ENCODE data around the gene SHROOM1.
"Not testable (repeated sequence)": the region's sequence is repeated elsewhere in the genome, so short reads cannot be mapped to it uniquely, and the experiment has no call there.

The SHROOM1 gene

DNA sequence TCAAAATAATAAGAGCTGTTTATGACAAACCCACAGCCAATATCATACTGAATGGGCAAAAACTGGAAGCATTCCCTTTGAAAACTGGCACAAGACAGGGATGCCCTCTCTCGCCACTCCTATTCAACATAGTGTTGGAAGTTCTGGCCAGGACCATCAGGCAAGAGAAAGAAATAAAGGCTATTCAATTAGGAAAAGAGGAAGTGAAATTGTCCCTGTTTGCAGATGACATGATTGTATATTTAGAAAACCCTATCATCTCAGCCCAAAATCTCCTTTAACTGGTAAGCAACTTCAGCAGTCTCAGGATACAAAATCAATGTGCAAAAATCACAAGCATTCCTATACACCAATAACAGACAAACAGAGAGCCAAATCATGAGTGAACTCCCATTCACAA lies 26.2 kb downstream of the SHROOM1 start:
- not testable (repeated sequence) for DNase-seq

DNA sequence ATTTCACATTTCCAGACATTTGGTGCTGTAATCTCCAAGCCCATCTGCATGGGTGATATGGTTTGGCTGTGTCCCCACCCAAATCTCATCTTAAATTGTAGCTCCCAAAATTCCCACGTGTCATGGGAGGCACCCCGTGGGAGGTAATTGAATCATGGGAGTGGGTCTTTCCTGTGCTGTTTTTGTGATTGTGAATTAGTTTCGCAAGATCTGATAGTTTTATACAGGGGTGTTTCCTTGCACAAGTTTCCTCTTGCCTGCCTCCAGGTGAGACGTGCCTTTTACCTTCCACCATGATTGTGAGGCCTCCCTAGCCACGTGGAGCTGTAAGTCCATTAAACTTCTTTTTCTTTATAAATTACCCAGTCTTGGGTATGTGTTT lies 27.8 kb downstream of the SHROOM1 start:
- DNase-seq, result not testable (repeated sequence)

DNA sequence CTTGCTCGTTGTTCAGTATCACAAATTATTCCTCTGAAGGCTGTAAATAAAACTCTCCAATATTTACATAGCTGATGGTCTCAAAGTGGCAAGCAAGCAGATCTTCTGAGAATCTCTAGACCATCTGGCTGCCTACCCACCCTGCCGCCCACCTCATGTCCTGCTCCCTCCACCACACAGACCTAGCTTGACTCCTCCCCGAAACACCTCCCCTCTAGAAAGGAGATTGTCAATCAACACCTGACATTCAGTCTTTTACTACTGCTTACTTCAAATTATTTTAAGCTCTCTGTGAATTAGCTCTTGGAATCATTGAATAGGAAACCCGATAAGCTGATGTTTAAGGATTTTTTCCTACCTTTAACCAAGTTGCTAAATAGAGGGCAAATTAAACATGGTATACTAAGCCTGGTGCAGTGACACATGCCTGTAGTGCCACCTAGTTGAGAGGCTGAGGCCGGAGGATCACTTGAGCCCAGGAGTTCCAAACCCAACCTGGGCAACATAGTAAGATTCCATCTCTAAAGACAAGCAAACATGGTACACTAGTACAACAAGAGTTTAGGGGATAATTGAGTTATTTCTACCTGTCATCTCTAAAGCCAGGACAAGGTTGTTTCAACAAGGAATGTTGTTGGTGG lies 28.3 kb downstream of the SHROOM1 start:
- no peak for DNase-seq

GRCh38 chr5:132800545-132800944 lies 29.9 kb downstream of the SHROOM1 start:
- DNase-seq, result no peak

GRCh38 chr5:132799392-132799791 lies 31.1 kb downstream of the SHROOM1 start:
- no peak for DNase-seq

- no peak for DNase-seq
Measured at GRCh38 chr5:132797651-132798050, 32.8 kb downstream of the SHROOM1 start.

DNA sequence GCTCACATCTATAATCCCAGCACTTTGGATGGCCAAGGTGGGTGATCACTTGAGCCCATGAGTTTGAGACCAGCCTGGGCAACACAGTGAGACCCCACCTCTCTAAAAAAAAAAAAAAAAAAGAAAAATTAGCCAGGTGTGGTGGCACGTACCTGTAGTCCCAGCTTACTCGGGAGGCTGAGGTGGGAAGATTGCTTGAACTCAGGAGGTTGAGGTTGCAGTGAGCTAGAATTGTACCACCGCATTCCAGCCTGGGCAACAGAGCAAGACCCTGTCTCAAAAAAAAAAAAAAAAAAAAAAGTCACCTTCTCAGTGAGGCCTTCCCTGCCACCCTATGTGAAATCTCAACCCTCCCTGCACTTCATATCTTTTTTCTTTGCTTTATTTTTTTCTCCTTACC lies 39.4 kb downstream of the SHROOM1 start:
- no peak for DNase-seq

- no peak for DNase-seq
Measured at GRCh38 chr5:132790201-132790865, 40.1 kb downstream of the SHROOM1 start.

- DNase-seq, result no peak
Measured at GRCh38 chr5:132788990-132789886, 41.2 kb downstream of the SHROOM1 start.

GRCh38 chr5:132788508-132788907 lies 41.9 kb downstream of the SHROOM1 start:
- no peak for DNase-seq

DNA sequence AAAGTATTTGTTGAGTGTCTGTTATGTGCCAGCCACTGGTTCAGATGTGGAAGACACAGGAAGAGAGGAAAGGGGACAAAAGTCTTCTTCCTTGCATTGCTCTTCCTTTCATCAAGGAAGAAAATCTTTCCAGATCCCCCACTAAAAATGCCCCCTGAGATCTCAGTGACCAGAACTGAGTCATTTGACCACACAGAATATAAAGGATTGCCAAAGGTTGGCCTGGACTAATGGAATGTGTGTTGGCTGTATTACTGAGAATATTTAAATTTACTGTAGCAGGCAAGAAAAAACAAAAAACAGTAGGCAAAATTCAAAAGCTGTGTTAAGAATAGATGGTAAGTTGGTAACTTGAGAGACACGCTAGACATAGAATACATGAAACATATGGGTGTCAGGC lies 43.4 kb downstream of the SHROOM1 start:
- DNase-seq, result no peak

DNA sequence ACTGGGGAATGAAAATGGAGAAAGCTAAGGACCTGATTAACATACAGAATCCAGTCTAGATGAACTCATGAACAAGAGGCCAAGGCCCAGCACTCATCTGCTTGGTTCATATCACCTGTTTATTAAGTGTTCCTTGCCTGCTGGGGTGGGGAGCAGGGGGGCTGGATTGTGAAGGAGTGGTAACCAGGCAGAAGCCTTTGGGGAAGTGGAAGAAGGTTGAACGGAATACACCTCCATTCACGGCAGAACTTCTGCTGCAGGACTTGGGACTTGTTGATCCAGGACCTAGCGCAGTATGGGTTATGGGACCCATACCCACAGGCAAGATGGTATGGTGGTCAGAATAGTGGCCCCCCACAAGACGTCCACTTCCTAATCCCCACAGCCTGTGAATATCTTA lies 44.6 kb downstream of the SHROOM1 start:
- no peak for DNase-seq

DNA sequence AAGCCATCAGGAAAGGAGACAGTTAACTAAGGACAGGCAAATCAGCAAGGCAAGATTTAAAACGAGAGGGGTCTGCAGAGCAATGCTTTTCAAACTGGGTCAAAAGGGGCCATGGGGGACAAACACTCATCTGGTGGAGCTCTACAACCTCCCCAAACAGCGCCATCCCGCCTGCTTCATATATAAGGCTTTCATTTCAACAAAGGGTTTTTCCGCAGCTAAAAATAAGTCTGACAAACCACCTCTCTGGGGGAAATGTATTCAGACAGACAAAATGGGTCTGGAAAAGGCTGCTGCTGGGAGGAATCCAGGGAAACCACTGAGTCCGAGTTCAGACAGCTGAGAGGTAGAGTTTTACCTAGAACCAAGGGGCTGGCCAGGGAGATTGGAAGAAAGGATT lies 45.1 kb downstream of the SHROOM1 start:
- DNase-seq, result no peak

DNA sequence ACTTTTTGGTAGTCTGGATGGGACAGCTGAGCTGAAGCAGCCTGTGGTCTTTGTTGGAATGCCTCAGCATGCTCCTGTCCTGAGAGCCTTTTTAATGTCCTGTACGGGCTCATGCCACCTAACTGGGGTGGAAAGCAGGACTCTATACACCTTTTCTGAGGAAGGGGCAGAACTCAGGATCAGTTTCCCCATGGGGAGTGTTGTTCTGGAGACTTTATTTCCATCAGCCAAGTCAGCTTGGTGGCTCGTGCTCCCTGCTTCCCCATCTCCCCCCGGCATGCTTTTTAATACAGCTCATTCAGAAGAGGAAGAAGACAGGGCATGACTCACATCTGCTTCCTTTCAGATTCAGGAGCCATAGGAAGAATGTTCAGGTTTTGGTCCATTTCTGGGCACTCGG lies 48.3 kb downstream of the SHROOM1 start:
- DNase-seq, result no peak

DNA sequence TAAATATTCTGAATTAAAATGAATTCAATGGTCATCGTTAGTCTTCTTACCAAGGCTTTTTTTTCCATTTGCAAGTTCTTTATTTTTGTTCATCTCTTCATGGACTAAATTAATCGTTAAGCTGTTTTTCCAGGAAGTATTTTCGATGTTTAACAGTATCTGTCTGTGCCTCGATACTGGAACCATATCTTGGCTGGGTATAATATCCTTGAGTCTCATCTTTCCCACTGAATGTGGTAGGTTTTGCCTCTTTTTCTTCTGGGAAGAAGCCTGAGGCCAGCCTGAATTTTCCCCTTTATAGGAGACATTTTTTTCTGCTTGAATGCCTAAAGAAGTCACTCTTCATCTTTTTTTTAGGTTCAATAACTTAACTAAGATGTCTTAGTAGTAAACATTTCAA lies 49.4 kb downstream of the SHROOM1 start:
- no peak for DNase-seq

DNA sequence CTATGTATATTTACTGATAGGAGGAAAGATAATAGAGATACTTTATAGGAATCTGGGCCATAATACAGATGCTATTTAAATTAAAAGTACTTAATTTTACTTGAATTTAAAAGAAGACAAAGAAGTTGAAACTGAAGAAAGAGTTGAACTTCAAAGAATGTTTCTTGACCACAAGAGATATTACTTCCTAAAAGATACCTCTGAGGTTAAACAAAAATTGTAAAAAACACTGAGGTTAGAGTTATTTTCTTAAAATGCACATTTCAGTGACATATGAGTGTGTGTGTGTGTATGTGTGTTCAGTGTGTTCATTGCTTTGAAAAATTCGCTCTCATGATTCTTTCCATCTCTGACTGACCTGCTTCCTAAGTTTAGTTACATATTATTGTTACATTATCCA lies 49.9 kb downstream of the SHROOM1 start:
- DNase-seq, result no peak

DNA sequence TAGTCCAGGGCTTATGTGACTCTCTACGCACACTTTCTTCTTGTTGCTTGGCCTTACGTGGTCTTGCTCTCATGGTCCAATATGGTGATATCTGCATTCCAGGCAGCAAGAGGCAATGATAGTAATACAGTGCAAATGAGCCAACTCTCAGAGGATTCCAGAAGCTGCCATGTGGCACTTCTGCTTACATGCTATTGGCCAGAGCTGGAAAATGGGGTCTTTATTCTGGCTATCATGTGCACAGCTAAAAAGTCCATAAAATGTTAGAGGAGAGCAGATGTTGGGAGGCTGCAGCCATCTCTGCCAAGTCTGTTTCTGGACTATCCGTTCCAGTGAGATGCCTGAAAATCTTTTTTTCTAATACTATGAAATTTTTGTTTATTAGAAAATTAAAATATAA lies 50.5 kb downstream of the SHROOM1 start:
- DNase-seq, result no peak

GRCh38 chr5:132778856-132779255 lies 51.6 kb downstream of the SHROOM1 start:
- DNase-seq, result no peak

DNA sequence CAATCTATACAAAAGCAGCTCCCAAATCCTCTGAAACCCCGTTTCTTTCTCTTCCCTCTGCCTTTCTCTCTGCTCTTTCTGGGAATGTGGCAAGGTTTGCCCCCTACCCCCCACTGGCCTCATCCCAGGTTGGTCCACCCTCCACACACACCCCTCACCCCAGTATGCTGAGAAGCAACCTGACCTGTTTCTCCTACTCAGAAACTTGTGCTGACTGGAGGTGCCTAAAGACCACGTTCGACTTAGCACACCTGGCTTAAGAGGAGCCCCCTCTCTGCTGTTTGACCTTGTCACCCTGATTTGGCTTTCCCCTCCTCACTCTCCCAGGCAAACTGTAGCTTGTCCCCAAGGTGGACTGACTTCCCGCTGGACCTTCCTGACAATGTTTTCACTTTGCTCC lies 52.3 kb downstream of the SHROOM1 start:
- no peak for DNase-seq

DNA sequence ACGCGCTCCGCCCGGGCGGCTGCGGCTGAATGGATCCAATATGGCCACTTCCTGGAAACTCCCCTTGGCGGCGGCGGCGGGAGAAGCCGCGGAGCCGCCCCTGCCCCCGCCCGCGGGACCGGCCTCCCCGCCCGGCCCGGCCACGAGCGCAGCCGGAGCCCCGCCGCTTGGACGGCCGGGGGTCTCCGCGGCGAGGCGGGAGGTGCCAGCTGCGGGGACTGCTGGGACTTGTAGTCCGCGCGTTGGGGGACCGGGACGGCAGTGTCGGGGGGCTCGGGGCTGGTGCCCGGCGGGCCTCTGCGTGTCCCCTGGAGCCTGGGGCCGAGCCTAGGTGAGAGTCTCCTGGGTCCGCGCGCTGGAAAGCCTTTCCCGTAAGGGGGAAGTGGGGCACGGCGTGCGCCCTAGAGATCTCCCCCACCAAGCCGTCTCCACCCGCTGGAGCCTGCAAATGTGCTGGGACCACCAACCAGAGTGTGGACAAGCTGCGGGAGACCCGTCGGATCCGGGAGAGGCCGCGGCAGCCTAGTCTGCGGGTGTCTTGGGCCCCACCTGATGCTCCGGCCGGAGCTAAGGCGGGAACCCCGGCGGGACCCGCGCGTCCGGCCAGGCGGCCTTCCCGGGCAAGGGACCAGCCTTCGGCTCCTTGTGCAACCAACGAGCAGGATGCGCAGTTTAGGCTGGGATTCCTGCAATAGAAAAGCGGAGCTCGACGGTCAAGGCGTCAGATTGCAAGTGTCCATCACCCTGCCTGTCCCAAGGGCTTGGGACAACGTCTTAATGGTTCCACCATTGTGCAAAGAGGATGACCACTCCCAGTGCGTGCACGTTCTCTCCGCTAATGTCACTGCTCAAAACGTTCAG lies 53.0 kb downstream of the SHROOM1 start, which contains the start of gene SEPTIN8:
TSS of gene SEPTIN8 (minus strand) at position 31 of the 861 bp plus-strand sequence. CDS start 102 bp downstream, outside the sequence.
- DNase-seq, result peak; percentile 36 to 52

DNA sequence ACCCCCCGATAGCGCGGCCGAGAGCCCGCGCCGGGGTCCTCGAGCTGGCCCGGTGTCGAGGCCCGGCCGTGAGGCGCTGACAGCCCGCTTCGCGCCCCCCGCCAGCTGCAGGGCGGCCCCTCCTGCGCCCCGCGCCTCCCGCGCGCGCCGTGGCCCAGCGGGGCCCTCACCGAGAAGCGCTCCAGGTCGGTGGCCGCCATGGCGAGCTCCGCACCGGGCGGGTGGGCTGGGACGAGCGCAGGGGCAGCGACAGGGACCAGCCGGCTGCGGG lies 53.6 kb downstream of the SHROOM1 start:
- DNase-seq, result no peak

- no peak for DNase-seq
Measured at GRCh38 chr5:132776131-132776937, 54.1 kb downstream of the SHROOM1 start.
